Activated T-cell treated with anti-CD3 and anti-CD28 coated beads, Interleukin-2, amount 50 U/mL, for 1 hour (primary cell): ENCODE results near the gene CD48.
"Not testable (repeated sequence)": the region's sequence is repeated elsewhere in the genome, so short reads cannot be mapped to it uniquely, and the experiment has no call there.

Experiments
- DNase-seq: peaks from one replicate; pipeline ENCODE4 v3.0.0-alpha.2; 2020

Gene CD48

GRCh38 chr1:160712525-160713080, 981 bp upstream of the CD48 start:
- peak; percentile 48 for DNase-seq

- DNase-seq, result no peak
Measured at GRCh38 chr1:160711276-160711601, 383 bp downstream of the CD48 start.

GRCh38 chr1:160710517-160711252, 937 bp downstream of the CD48 start:
- no peak for DNase-seq

- no peak for DNase-seq
Measured at GRCh38 chr1:160709715-160710114, 1.9 kb downstream of the CD48 start.

- peak; percentile 31 for DNase-seq
Measured at GRCh38 chr1:160708801-160709200, 2.8 kb downstream of the CD48 start.

- DNase-seq, result no peak
Measured at GRCh38 chr1:160708118-160708517, 3.5 kb downstream of the CD48 start.

GRCh38 chr1:160707236-160708064, 4.2 kb downstream of the CD48 start:
- no peak for DNase-seq

GRCh38 chr1:160706526-160707235, 4.9 kb downstream of the CD48 start:
- no peak for DNase-seq

- no peak for DNase-seq
Measured at GRCh38 chr1:160705742-160706141, 5.9 kb downstream of the CD48 start.

GRCh38 chr1:160705212-160705621, 6.4 kb downstream of the CD48 start:
- not testable (repeated sequence) for DNase-seq

- no peak for DNase-seq
Measured at GRCh38 chr1:160704250-160704649, 7.4 kb downstream of the CD48 start.

GRCh38 chr1:160702100-160702499, 9.5 kb downstream of the CD48 start:
- DNase-seq, result no peak

- not testable (repeated sequence) for DNase-seq
Measured at GRCh38 chr1:160692390-160692789, 19.2 kb downstream of the CD48 start.

GRCh38 chr1:160685266-160685665, 26.4 kb downstream of the CD48 start:
- no peak for DNase-seq

- DNase-seq, result no peak
Measured at GRCh38 chr1:160682983-160683865, 28.4 kb downstream of the CD48 start.

- no peak for DNase-seq
Measured at GRCh38 chr1:160681891-160682140, 29.8 kb downstream of the CD48 start.

GRCh38 chr1:160681066-160681890, 30.3 kb downstream of the CD48 start:
- peak; percentile 88 for DNase-seq

- DNase-seq, result no peak
Measured at GRCh38 chr1:160680399-160680798, 31.2 kb downstream of the CD48 start.

GRCh38 chr1:160679893-160680292, 31.7 kb downstream of the CD48 start:
- DNase-seq, result no peak

- no peak for DNase-seq
Measured at GRCh38 chr1:160676869-160677597, 34.6 kb downstream of the CD48 start.
